Type B pancreatic cell (in vitro differentiated cells): ENCODE results near the gene PTGS1. TPM values are rescaled to one million over a fixed set of nuclear protein-coding genes. Genes with fewer than 3 reads are reported as not detected.

ENCODE experiments used
- DNase-seq: peaks from one replicate; pipeline ENCODE4 v3.0.0; 2021; ENCODE audit warnings: mixed read lengths; ENCODE audit not compliant: unreplicated experiment; ENCODE audit errors: extremely low spot score
- H3K27ac Mint-ChIP-seq: 2 replicates; pipeline ENCODE4 v1.8.0; 2021; ENCODE audit warnings: mild to moderate bottlenecking, mixed read lengths
- H3K27me3 Mint-ChIP-seq: 2 replicates; pipeline ENCODE4 v1.8.0; 2021; ENCODE audit warnings: mixed read lengths
- H3K36me3 Mint-ChIP-seq: 2 replicates; pipeline ENCODE4 v1.8.0; 2021; ENCODE audit warnings: mixed read lengths
- H3K4me1 Mint-ChIP-seq: one replicate; pipeline ENCODE4 v1.8.0; 2021; ENCODE audit warnings: mixed read lengths; ENCODE audit not compliant: unreplicated experiment
- H3K4me3 Mint-ChIP-seq: 2 replicates; pipeline ENCODE4 v1.8.0; 2021; ENCODE audit warnings: mild to moderate bottlenecking, mixed read lengths
- H3K9me3 Mint-ChIP-seq: 2 replicates; pipeline ENCODE4 v1.8.0; 2021; ENCODE audit warnings: mixed read lengths
- CTCF ChIP-seq: fragments of 200-600 bp; sonication (generic); conservative IDR thresholded peaks from 2 replicates; pipeline ENCODE4 v1.5.0; 2021; ENCODE audit warnings: antibody characterized with exemption, mild to moderate bottlenecking
- total RNA-seq: library from RNA; stranded (reverse); gene quantifications from 2 replicates; pipeline ENCODE4 v1.2.1, GENCODE V29; 2021; ENCODE audit warnings: low replicate concordance

Gene PTGS1
- total RNA-seq, 1 donor from 2014 or later = 1.7 TPM

GRCh38 chr9:122387536-122387935 lies 16.7 kb downstream of the PTGS1 start:
- no peak for DNase-seq
- Mint-ChIP-seq H3K4me3 (no peak overlapping the region), H3K36me3 (no peaks in the 10 kb centered on the region), H3K4me1 (peaks cover 4% of the 10 kb centered on the region), H3K27ac (no peak overlapping the region), H3K9me3 (no peaks in the 10 kb centered on the region), H3K27me3 (peaks cover 44% of the 10 kb centered on the region)
- TF ChIP-seq CTCF = no peak

- Mint-ChIP-seq H3K36me3 (no peaks in the 10 kb centered on the region), H3K27ac (no peak overlapping the region), H3K27me3 (peaks cover 53% of the 10 kb centered on the region), H3K4me1 (peaks cover 4% of the 10 kb centered on the region), H3K9me3 (no peaks in the 10 kb centered on the region), H3K4me3 (no peak overlapping the region)
- no peak for TF ChIP-seq CTCF
- no peak for DNase-seq
These were observed 18.4 kb downstream of the PTGS1 start for GRCh38 chr9:122389195-122389594.

- Mint-ChIP-seq H3K4me1 (peaks cover 4% of the 10 kb centered on the region), H3K9me3 (no peaks in the 10 kb centered on the region), H3K4me3 (no peak overlapping the region), H3K27ac (no peak overlapping the region), H3K27me3 (peaks cover 60% of the 10 kb centered on the region), H3K36me3 (no peaks in the 10 kb centered on the region)
- peak; percentile 51 for DNase-seq
- TF ChIP-seq CTCF = no peak
These were observed 19.1 kb downstream of the PTGS1 start for GRCh38 chr9:122389799-122390481.

GRCh38 chr9:122392284-122392683 lies 21.5 kb downstream of the PTGS1 start:
- no peak overlapping the region for H3K27ac Mint-ChIP-seq
- DNase-seq = peak; percentile 51
- no peak overlapping the region for H3K4me3 Mint-ChIP-seq
- H3K36me3 Mint-ChIP-seq = no peaks in the 10 kb centered on the region
- TF ChIP-seq CTCF = no peak
- H3K4me1 Mint-ChIP-seq = peaks cover 4% of the 10 kb centered on the region
- H3K9me3 Mint-ChIP-seq = no peaks in the 10 kb centered on the region
- H3K27me3 Mint-ChIP-seq = peaks cover 56% of the 10 kb centered on the region

GRCh38 chr9:122392714-122393113 lies 21.9 kb downstream of the PTGS1 start:
- DNase-seq = no peak
- Mint-ChIP-seq H3K9me3 (no peaks in the 10 kb centered on the region), H3K27ac (no peak overlapping the region), H3K27me3 (peaks cover 51% of the 10 kb centered on the region), H3K4me1 (peaks cover 4% of the 10 kb centered on the region), H3K36me3 (no peaks in the 10 kb centered on the region), H3K4me3 (no peak overlapping the region)
- TF ChIP-seq CTCF = no peak
